ENCODE measurements around the gene FMO5.

- TF ChIP-seq POLR2AphosphoS5 (IDR thresholded peaks at IDR 0.05) (no peak), CTCF (IDR thresholded peaks at IDR 0.05) (no peak), POLR2A (IDR thresholded peaks at IDR 0.05) (no peak), EP300 (IDR thresholded peaks at IDR 0.05; ENCODE audit: low read depth) (no peak)
Observed at GRCh38 chr1:147243841-147244240, 18.7 kb upstream of the FMO5 start.
